WTC11 (cell line): ENCODE data around the gene P4HB.

Experiments used
- FOXJ3 ChIP-seq: sonication (generic); formaldehyde crosslinking; IDR thresholded peaks from 2 replicates; pipeline ENCODE4 v1.9.0; 2021; ENCODE audit warnings: missing genetic modification reagents, mild to moderate bottlenecking, borderline replicate concordance
- TCF7 ChIP-seq: sonication (generic); formaldehyde crosslinking; IDR thresholded peaks from 2 replicates; pipeline ENCODE4 v1.8.0; 2022; ENCODE audit warnings: mild to moderate bottlenecking, low read depth, missing genetic modification reagents, moderate library complexity
- TP53 ChIP-seq: sonication (generic); formaldehyde crosslinking; IDR thresholded peaks from 2 replicates; pipeline ENCODE4 v1.8.1; 2023; ENCODE audit warnings: mild to moderate bottlenecking, missing genetic modification reagents
- ZNF416 ChIP-seq: fragments of 250-450 bp; sonication (Bioruptor Pico); IDR thresholded peaks from 2 replicates; pipeline ENCODE4 v1.9.0; 2021; ENCODE audit warnings: mild to moderate bottlenecking, inconsistent platforms
- TF ChIP-seq, protein P1 (sequence below): fragments of 200-600 bp; IDR thresholded peaks from 2 replicates; pipeline ENCODE4 v1.8.0; 2022; ENCODE audit warnings: antibody characterized with exemption
- TF ChIP-seq, protein P2 (sequence below): sonication (generic); formaldehyde crosslinking; IDR thresholded peaks from 2 replicates; pipeline ENCODE4 v1.8.1; 2022; ENCODE audit warnings: low read depth, missing genetic modification reagents, borderline replicate concordance

DNA sequence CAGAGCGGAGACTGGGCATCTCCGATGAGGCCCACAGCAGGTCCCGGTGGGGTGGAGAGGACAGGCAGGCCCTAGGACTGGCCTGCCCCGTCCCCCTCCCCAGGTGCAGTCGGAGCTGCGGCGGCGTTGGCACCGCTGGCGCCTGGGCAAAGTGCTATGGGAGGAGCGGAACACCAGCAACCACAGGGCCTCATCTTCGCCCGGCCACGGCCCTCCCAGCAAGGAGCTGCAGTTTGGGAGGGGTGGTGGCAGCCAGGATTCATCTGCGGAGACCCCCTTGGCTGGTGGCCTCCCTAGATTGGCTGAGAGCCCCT, 47.0 kb downstream of the P4HB start:
- TF ChIP-seq, protein P1, sequence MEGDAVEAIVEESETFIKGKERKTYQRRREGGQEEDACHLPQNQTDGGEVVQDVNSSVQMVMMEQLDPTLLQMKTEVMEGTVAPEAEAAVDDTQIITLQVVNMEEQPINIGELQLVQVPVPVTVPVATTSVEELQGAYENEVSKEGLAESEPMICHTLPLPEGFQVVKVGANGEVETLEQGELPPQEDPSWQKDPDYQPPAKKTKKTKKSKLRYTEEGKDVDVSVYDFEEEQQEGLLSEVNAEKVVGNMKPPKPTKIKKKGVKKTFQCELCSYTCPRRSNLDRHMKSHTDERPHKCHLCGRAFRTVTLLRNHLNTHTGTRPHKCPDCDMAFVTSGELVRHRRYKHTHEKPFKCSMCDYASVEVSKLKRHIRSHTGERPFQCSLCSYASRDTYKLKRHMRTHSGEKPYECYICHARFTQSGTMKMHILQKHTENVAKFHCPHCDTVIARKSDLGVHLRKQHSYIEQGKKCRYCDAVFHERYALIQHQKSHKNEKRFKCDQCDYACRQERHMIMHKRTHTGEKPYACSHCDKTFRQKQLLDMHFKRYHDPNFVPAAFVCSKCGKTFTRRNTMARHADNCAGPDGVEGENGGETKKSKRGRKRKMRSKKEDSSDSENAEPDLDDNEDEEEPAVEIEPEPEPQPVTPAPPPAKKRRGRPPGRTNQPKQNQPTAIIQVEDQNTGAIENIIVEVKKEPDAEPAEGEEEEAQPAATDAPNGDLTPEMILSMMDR, result no peak
- TF ChIP-seq FOXJ3 (CRISPR knock-in tag), result no peak
- TF ChIP-seq ZNF416, result no peak
- TF ChIP-seq TCF7 (CRISPR knock-in tag), result no peak
- no peak for TF ChIP-seq TP53 (CRISPR knock-in tag)
- TF ChIP-seq, protein P2, sequence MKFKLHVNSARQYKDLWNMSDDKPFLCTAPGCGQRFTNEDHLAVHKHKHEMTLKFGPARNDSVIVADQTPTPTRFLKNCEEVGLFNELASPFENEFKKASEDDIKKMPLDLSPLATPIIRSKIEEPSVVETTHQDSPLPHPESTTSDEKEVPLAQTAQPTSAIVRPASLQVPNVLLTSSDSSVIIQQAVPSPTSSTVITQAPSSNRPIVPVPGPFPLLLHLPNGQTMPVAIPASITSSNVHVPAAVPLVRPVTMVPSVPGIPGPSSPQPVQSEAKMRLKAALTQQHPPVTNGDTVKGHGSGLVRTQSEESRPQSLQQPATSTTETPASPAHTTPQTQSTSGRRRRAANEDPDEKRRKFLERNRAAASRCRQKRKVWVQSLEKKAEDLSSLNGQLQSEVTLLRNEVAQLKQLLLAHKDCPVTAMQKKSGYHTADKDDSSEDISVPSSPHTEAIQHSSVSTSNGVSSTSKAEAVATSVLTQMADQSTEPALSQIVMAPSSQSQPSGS (CRISPR knock-in tag), result no peak
